Measurements from ENCODE around the gene IFNL1. TPM values are rescaled to one million over a fixed set of nuclear protein-coding genes. Genes with fewer than 3 reads are reported as not detected.
A peak's percentile ranks its signal among the peaks of the same experiment; 100 is the strongest.
"Not testable (repeated sequence)": the region's sequence is repeated elsewhere in the genome, so short reads cannot be mapped to it uniquely, and the experiment has no call there.

Gene IFNL1
- total RNA-seq, 1 donor from 2014 or later, result not detected

GRCh38 chr19:39333507-39333906 lies 37.3 kb downstream of the IFNL1 start:
- Mint-ChIP-seq H3K9me3 (no peaks in the 10 kb centered on the region), H3K4me3 (ENCODE audit: low read depth) (peak overlapping the region; percentile 45), H3K4me1 (ENCODE audit: low read depth) (peaks cover 37% of the 10 kb centered on the region), H3K27me3 (ENCODE audit: low read depth) (no peaks in the 10 kb centered on the region), H3K36me3 (ENCODE audit: low read depth) (peaks cover 44% of the 10 kb centered on the region), H3K27ac (peak overlapping the region; percentile 38)
- intact Hi-C loops (cut with micrococcal nuclease), result no loop called here
- DNase-seq (ENCODE audit: low spot score), result no peak

- Mint-ChIP-seq H3K9me3 (no peaks in the 10 kb centered on the region), H3K27ac (peak overlapping the region; percentile 98), H3K4me1 (ENCODE audit: low read depth) (peaks cover 32% of the 10 kb centered on the region), H3K4me3 (ENCODE audit: low read depth) (peak overlapping the region; percentile 97), H3K27me3 (ENCODE audit: low read depth) (no peaks in the 10 kb centered on the region), H3K36me3 (ENCODE audit: low read depth) (peaks cover 36% of the 10 kb centered on the region)
- DNase-seq (ENCODE audit: low spot score), result no peak
- intact Hi-C loops (cut with micrococcal nuclease), result no loop called here
Observed at GRCh38 chr19:39334444-39334976, 38.3 kb downstream of the IFNL1 start.

GRCh38 chr19:39335168-39335548 lies 39.0 kb downstream of the IFNL1 start:
- peaks cover 37% of the 10 kb centered on the region for H3K4me1 Mint-ChIP-seq (ENCODE audit: low read depth)
- H3K27me3 Mint-ChIP-seq (ENCODE audit: low read depth), result no peaks in the 10 kb centered on the region
- no peaks in the 10 kb centered on the region for H3K9me3 Mint-ChIP-seq
- DNase-seq (ENCODE audit: low spot score), result no peak
- peak overlapping the region; percentile 98 for H3K27ac Mint-ChIP-seq
- peak overlapping the region; percentile 97 for H3K4me3 Mint-ChIP-seq (ENCODE audit: low read depth)
- intact Hi-C loops (cut with micrococcal nuclease), result no loop called here
- peaks cover 36% of the 10 kb centered on the region for H3K36me3 Mint-ChIP-seq (ENCODE audit: low read depth)

GRCh38 chr19:39336483-39336882 lies 40.3 kb downstream of the IFNL1 start:
- Mint-ChIP-seq H3K9me3 (no peaks in the 10 kb centered on the region), H3K4me3 (ENCODE audit: low read depth) (no peak overlapping the region), H3K36me3 (ENCODE audit: low read depth) (peaks cover 30% of the 10 kb centered on the region), H3K4me1 (ENCODE audit: low read depth) (peaks cover 44% of the 10 kb centered on the region), H3K27ac (peak overlapping the region; percentile 98), H3K27me3 (ENCODE audit: low read depth) (no peaks in the 10 kb centered on the region)
- intact Hi-C loops (cut with micrococcal nuclease), result no loop called here
- DNase-seq (ENCODE audit: low spot score), result no peak

- DNase-seq (ENCODE audit: low spot score), result no peak
- peaks cover 26% of the 10 kb centered on the region for H3K36me3 Mint-ChIP-seq (ENCODE audit: low read depth)
- peaks cover 49% of the 10 kb centered on the region for H3K4me1 Mint-ChIP-seq (ENCODE audit: low read depth)
- H3K9me3 Mint-ChIP-seq, result no peaks in the 10 kb centered on the region
- peak overlapping the region; percentile 94 for H3K27ac Mint-ChIP-seq
- no peaks in the 10 kb centered on the region for H3K27me3 Mint-ChIP-seq (ENCODE audit: low read depth)
- H3K4me3 Mint-ChIP-seq (ENCODE audit: low read depth), result peak overlapping the region; percentile 22
- intact Hi-C loops (cut with micrococcal nuclease), result loop anchor here (5.0 to 10.0 kb wide), 3 partner anchors 203 to 965 kb away; partner anchors contain the start of genes EID2, HNRNPL and PSMD8
Observed at GRCh38 chr19:39339674-39340073, 43.5 kb downstream of the IFNL1 start.

GRCh38 chr19:39340156-39340555 lies 43.9 kb downstream of the IFNL1 start:
- peaks cover 52% of the 10 kb centered on the region for H3K4me1 Mint-ChIP-seq (ENCODE audit: low read depth)
- H3K4me3 Mint-ChIP-seq (ENCODE audit: low read depth), result peak overlapping the region; percentile 96
- not testable (repeated sequence) for H3K27me3 Mint-ChIP-seq (ENCODE audit: low read depth); DNase-seq (ENCODE audit: low spot score); H3K9me3 Mint-ChIP-seq
- peak overlapping the region; percentile 94 for H3K27ac Mint-ChIP-seq
- intact Hi-C loops (cut with micrococcal nuclease), result loop anchor here (5.0 to 10.0 kb wide), 3 partner anchors 202 to 965 kb away; partner anchors contain the start of genes EID2, HNRNPL and PSMD8
- H3K36me3 Mint-ChIP-seq (ENCODE audit: low read depth), result peaks cover 25% of the 10 kb centered on the region

GRCh38 chr19:39341129-39341718 lies 45.0 kb downstream of the IFNL1 start:
- Mint-ChIP-seq H3K4me1 (ENCODE audit: low read depth) (peaks cover 58% of the 10 kb centered on the region), H3K4me3 (ENCODE audit: low read depth) (peak overlapping the region; percentile 96), H3K36me3 (ENCODE audit: low read depth) (peaks cover 27% of the 10 kb centered on the region), H3K27me3 (ENCODE audit: low read depth) (no peaks in the 10 kb centered on the region), H3K9me3 (no peaks in the 10 kb centered on the region), H3K27ac (peak overlapping the region; percentile 94)
- intact Hi-C loops (cut with micrococcal nuclease), result loop anchor here (1.0 to 10.0 kb wide), 4 partner anchors 71 to 966 kb away; partner anchors contain the start of genes EID2, HNRNPL, PLEKHG2 and PSMD8
- DNase-seq (ENCODE audit: low spot score), result no peak

GRCh38 chr19:39341719-39342604 lies 45.8 kb downstream of the IFNL1 start, which contains the start of gene SAMD4B:
TSS of gene SAMD4B (plus strand) at chr19:39342421. CDS start at chr19:39356894, 14,473 bp downstream.
- Mint-ChIP-seq H3K27ac (peak within 1 kb of the TSS; percentile 94), H3K9me3 (no peaks in the 10 kb centered on the region), H3K27me3 (ENCODE audit: low read depth) (no peaks in the 10 kb centered on the region), H3K4me1 (ENCODE audit: low read depth) (peaks cover 59% of the 10 kb centered on the region), H3K36me3 (ENCODE audit: low read depth) (peaks cover 27% of the 10 kb centered on the region), H3K4me3 (ENCODE audit: low read depth) (peak within 1 kb of the TSS; percentile 96)
- DNase-seq (ENCODE audit: low spot score), result peak; percentile 99
- intact Hi-C loops (cut with micrococcal nuclease), result loop anchor here (1.0 to 10.0 kb wide), 4 partner anchors 70 to 967 kb away; partner anchors contain the start of genes EID2, HNRNPL, PLEKHG2 and PSMD8

GRCh38 chr19:39342647-39343305 lies 46.6 kb downstream of the IFNL1 start:
- intact Hi-C loops (cut with micrococcal nuclease), result loop anchor here (5.0 to 10.0 kb wide), 3 partner anchors 200 to 968 kb away; partner anchors contain the start of genes EID2, HNRNPL and PSMD8
- Mint-ChIP-seq H3K4me3 (ENCODE audit: low read depth) (peak overlapping the region; percentile 73), H3K4me1 (ENCODE audit: low read depth) (peaks cover 59% of the 10 kb centered on the region), H3K9me3 (no peaks in the 10 kb centered on the region), H3K36me3 (ENCODE audit: low read depth) (peaks cover 35% of the 10 kb centered on the region), H3K27ac (peak overlapping the region; percentile 78), H3K27me3 (ENCODE audit: low read depth) (no peaks in the 10 kb centered on the region)
- DNase-seq (ENCODE audit: low spot score), result no peak

- Mint-ChIP-seq H3K27me3 (ENCODE audit: low read depth) (no peaks in the 10 kb centered on the region), H3K36me3 (ENCODE audit: low read depth) (peaks cover 53% of the 10 kb centered on the region), H3K27ac (peak overlapping the region; percentile 15), H3K9me3 (no peaks in the 10 kb centered on the region), H3K4me1 (ENCODE audit: low read depth) (peaks cover 56% of the 10 kb centered on the region), H3K4me3 (ENCODE audit: low read depth) (no peak overlapping the region)
- intact Hi-C loops (cut with micrococcal nuclease), result loop anchor here (10.0 kb wide), 2 partner anchors 501 to 971 kb away; partner anchors contain the start of genes HNRNPL and PSMD8
- DNase-seq (ENCODE audit: low spot score), result no peak
Observed at GRCh38 chr19:39345956-39346355, 49.7 kb downstream of the IFNL1 start.

GRCh38 chr19:39347332-39348164 lies 51.3 kb downstream of the IFNL1 start:
- Mint-ChIP-seq H3K27me3 (ENCODE audit: low read depth) (no peaks in the 10 kb centered on the region), H3K4me1 (ENCODE audit: low read depth) (peaks cover 66% of the 10 kb centered on the region), H3K27ac (peak overlapping the region; percentile 43), H3K4me3 (ENCODE audit: low read depth) (no peak overlapping the region), H3K9me3 (no peaks in the 10 kb centered on the region), H3K36me3 (ENCODE audit: low read depth) (peaks cover 65% of the 10 kb centered on the region)
- DNase-seq (ENCODE audit: low spot score), result no peak
- intact Hi-C loops (cut with micrococcal nuclease), result loop anchor here (10.0 kb wide), 2 partner anchors 503 to 973 kb away; partner anchors contain the start of genes HNRNPL and PSMD8
